GM21423 (cell line): ENCODE data around the gene UBTF.

Experiments used
- ATAC-seq: cut with Tn5 transposase; IDR thresholded peaks from one replicate; pipeline ENCODE4 v1.9.1; 2021; ENCODE audit warnings: mild to moderate bottlenecking, moderate library complexity; ENCODE audit not compliant: unreplicated experiment

UBTF gene

GRCh38 chr17:44219616-44220212, at the start of gene UBTF:
Gene UBTF, minus strand, starts transcription at chr17:44219675. Its CDS starts 1,446 bp downstream, at chr17:44218229.
- peak; percentile 5 for ATAC-seq

GRCh38 chr17:44268709-44269534, 49.4 kb upstream of the UBTF start:
- no peak for ATAC-seq

- ATAC-seq = no peak
Observed at GRCh38 chr17:44267818-44268490, 48.5 kb upstream of the UBTF start, which contains the start of gene SLC4A1. Gene SLC4A1, minus strand, starts transcription at chr17:44268135. Its CDS starts 5,269 bp downstream, at chr17:44262866.

- ATAC-seq = no peak
Observed at GRCh38 chr17:44267165-44267455, 47.6 kb upstream of the UBTF start.

DNA sequence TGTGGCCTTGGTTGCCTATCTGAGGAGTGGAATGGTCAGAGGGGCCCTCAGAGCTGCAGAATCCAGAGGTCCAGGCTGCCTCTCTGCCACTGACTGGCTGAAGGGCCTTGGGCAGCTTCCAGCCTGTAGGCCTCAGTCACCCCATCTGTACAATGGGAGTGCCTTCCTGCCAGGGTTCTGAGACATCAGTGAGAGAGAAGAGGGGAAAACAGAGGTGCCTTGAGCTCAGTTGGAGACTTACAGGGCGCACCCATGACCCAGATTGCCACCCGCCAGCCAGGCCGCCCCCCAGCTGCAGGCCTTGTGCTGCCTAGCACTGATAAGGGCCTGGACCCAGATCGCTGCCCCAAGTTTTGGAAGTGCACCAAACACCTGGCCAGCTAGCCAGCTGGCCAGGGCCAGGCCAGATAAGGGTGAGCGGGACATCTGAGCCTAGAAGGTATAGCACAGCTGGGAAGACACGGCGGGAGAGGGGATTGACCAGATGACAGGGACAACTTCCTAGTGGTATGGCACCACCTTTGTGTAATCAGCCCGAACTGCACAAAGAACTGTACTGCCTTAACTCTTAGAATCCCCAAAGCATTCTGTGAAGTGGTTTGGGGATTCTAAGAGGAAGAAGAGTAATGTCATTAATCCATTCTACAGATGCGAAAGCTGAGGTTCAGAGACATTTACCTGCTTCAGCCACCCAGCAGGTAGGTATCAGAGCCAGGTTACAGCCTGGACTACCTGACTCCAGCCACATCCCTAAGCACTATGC, 47.1 kb upstream of the UBTF start:
- ATAC-seq = no peak

GRCh38 chr17:44263345-44263902, 43.9 kb upstream of the UBTF start:
- ATAC-seq = no peak

GRCh38 chr17:44262654-44263225, 43.3 kb upstream of the UBTF start:
- ATAC-seq = no peak

- no peak for ATAC-seq
Observed at GRCh38 chr17:44260296-44260695, 40.8 kb upstream of the UBTF start.

- ATAC-seq = no peak
Observed at GRCh38 chr17:44258811-44259351, 39.4 kb upstream of the UBTF start.

DNA sequence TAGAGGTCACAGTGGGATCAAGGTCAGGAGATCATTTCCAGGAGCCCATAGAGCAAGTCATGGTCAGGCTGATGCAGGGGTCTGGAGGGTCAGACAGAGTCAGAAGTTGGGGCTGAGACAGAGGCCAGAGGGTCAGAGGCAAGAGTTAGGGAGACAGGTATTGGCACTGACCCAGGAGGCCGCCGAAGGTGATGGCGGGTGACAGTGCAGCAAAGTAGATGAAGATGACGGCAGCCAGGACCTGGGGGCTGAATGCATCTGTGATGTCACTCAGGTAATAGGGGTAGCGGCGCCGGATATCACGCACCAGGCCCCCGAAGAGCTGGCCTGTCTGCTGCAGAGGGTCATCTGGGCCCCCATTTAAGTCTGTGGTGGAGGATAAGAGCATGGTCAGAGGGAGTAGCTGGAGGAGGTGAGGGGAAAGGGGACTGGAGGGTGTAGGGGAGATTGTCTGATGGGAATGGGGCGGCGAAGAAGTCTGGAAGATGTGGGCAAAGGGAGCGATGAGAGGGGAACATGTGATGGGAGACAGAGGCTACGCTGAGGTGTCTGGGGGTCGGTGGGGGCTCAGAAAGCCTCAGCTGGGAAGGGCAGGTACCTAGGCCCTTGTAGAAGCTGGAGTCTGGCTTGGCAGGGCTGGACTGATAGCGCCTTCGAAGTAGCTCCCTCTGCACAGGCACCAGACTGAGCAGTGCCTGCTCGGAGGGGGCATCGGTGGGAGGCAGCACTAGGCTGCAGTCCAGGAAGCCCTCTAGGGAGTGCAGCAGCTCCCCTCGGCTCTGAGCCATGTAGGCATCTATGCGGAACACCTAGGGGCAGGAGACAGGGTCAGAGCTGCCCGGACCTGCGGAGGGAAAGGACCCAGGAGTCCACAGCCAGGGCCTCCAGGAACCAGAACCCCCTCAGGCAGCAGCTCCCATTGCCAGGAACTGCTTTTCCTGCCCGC, 38.6 kb upstream of the UBTF start:
- ATAC-seq = no peak

DNA sequence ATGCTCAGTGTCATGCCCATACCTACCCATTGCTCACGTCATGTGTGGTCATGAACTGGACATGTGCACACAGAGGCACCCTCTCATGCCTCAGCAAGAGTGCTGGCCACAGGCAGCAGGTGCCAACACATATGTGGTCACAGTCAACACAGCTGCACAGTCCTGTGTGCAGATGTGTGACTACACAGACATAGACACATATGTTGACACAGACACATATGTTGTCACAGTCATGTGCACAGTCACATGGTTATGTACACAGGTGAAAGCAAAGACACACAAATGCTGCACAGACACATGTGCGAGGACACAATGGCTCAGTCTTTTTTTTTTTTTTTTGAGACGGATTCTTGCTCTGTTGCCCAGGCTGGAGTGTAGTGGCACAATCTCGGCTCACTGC, 37.2 kb upstream of the UBTF start:
- no peak for ATAC-seq

GRCh38 chr17:44255915-44256314, 36.4 kb upstream of the UBTF start:
- ATAC-seq = no peak

GRCh38 chr17:44254361-44255095, 35.1 kb upstream of the UBTF start:
- ATAC-seq = no peak

DNA sequence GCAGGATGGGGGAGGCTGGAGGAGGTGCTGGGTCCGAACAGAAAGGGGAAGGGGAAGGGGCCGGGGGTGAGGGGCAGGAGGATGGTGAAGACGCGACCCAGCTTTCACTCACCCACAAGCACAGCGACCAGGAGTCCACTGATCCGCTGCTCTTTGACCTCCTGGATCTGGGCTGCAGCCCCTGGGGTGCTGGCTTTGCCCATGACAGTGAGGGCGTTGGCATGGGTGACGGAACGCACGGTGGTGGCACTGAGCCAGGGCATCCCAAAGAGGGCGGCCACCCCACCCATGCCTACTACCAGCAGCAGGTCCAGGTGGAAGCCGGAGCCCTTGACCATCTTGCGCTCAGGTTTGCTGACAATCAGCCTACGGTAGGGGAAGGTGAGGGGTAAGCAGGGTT, 33.5 kb upstream of the UBTF start:
- ATAC-seq = no peak

DNA sequence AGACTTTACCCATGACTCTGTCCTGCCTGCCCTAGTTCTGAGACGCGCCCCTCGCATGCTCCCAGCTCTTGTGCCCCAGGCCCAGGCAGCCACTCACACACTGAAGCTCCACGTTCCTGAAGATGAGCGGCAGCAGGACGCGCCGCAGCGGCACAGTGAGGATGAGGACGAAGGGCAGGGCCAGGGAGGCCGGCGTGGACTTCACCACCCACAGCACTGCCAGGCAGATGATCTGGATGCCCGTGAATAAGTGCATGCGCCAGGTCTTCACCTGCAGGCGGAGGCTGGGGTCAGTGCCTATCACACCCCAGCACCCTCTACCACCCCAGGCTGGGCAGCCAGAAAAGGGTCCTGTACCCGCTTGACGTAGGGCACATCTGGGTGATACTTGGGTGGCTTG, 31.6 kb upstream of the UBTF start:
- ATAC-seq = no peak

DNA sequence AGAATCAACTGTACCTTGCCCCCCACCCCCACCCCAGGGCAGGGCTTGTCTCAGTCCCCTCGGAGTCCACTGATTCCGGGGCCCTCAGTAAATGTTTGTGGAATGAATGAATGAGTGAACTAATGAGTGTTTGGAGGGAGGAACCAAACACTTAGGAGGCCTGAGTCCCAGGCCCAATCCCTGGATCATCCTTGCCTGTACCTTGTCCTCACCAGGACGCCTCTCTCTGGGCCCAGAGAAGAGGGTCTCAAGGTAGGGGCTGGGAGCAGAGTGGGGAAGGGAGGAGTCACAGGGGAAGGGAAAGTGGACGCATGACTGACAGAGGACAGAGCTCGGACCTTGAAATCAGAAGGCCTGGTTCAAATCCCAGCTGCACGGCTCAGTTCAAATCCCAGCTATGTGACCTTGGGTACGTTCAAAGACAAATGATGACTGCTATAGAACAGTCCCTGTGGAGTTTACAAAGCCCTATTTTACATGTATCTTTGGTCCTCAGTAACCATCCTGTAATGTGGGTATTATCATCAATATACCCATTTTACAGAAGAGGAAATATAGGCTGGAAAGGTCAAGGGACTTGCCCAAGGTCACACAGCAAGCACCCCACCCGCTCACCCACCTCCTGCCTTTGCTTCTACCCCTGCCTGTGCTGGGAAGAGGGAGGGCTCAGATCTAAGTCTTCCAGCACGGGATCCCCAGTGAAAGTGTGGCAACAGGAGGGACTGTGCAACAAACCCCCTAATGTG, 30.2 kb upstream of the UBTF start:
- no peak for ATAC-seq

GRCh38 chr17:44247876-44248736, 28.6 kb upstream of the UBTF start:
- ATAC-seq = no peak
